ENCODE data around the gene NGEF.

- TF ChIP-seq, protein P1, sequence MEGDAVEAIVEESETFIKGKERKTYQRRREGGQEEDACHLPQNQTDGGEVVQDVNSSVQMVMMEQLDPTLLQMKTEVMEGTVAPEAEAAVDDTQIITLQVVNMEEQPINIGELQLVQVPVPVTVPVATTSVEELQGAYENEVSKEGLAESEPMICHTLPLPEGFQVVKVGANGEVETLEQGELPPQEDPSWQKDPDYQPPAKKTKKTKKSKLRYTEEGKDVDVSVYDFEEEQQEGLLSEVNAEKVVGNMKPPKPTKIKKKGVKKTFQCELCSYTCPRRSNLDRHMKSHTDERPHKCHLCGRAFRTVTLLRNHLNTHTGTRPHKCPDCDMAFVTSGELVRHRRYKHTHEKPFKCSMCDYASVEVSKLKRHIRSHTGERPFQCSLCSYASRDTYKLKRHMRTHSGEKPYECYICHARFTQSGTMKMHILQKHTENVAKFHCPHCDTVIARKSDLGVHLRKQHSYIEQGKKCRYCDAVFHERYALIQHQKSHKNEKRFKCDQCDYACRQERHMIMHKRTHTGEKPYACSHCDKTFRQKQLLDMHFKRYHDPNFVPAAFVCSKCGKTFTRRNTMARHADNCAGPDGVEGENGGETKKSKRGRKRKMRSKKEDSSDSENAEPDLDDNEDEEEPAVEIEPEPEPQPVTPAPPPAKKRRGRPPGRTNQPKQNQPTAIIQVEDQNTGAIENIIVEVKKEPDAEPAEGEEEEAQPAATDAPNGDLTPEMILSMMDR (IDR thresholded peaks at IDR 0.05) = no peak
- no peak for TF ChIP-seq EZH2phosphoT487 (IDR thresholded peaks at IDR 0.05)
- TF ChIP-seq EZH2 (IDR thresholded peaks at IDR 0.05) = peak; percentile 39
Measured at GRCh38 chr2:232900811-232901735, 112.0 kb downstream of the NGEF start.

Measured in neural progenitor cell (in vitro differentiated cells).